ENCODE data around the gene DOK5.

GRCh38 chr20:54510541-54511129 is 35.2 kb downstream of the DOK5 start:
- no peak for TF ChIP-seq GATA2 (IDR thresholded peaks at IDR 0.05; ENCODE audit: low read depth, low read length)
- TF ChIP-seq GATA3 (IDR thresholded peaks at IDR 0.05; ENCODE audit: low read depth, low read length) = no peak

Measured in SH-SY5Y (cell line).